CD4-positive, alpha-beta T cell treated with Interleukin-15 for 1 hour (primary cell): ENCODE measurements around the gene ROGDI.
"Not testable (repeated sequence)": the region's sequence is repeated elsewhere in the genome, so short reads cannot be mapped to it uniquely, and the experiment has no call there.

Source experiments
- DNase-seq: peaks from one replicate; pipeline ENCODE4 v3.0.0-alpha.2; 2020

Gene ROGDI

GRCh38 chr16:4790261-4790660, 12.2 kb downstream of the ROGDI start:
- DNase-seq = no peak

GRCh38 chr16:4788910-4789309, 13.5 kb downstream of the ROGDI start:
- DNase-seq = no peak

- no peak for DNase-seq
These were observed 13.9 kb downstream of the ROGDI start for GRCh38 chr16:4788489-4788889.

GRCh38 chr16:4787627-4788482, 14.6 kb downstream of the ROGDI start, which contains the start of gene SEPTIN12:
SEPTIN12 (minus strand) TSS chr16:4788345; CDS start chr16:4787645, 700 bp downstream.
- DNase-seq = no peak

- DNase-seq = no peak
These were observed 15.4 kb downstream of the ROGDI start for GRCh38 chr16:4787068-4787467.

- DNase-seq = no peak
These were observed 16.5 kb downstream of the ROGDI start for GRCh38 chr16:4785758-4786433.

- not testable (repeated sequence) for DNase-seq
These were observed 17.9 kb downstream of the ROGDI start for GRCh38 chr16:4784444-4784987.

- no peak for DNase-seq
These were observed 18.5 kb downstream of the ROGDI start for GRCh38 chr16:4783951-4784336.

GRCh38 chr16:4783251-4783950, 19.0 kb downstream of the ROGDI start:
- no peak for DNase-seq

- no peak for DNase-seq
These were observed 22.2 kb downstream of the ROGDI start for GRCh38 chr16:4780235-4780634.

- no peak for DNase-seq
These were observed 24.4 kb downstream of the ROGDI start for GRCh38 chr16:4778050-4778392.

GRCh38 chr16:4777339-4778049, 24.9 kb downstream of the ROGDI start:
- no peak for DNase-seq

GRCh38 chr16:4776141-4776705, 26.2 kb downstream of the ROGDI start:
- no peak for DNase-seq

- DNase-seq = no peak
These were observed 27.4 kb downstream of the ROGDI start for GRCh38 chr16:4775005-4775404.

GRCh38 chr16:4772351-4772750, 30.1 kb downstream of the ROGDI start:
- no peak for DNase-seq

- DNase-seq = no peak
These were observed 30.8 kb downstream of the ROGDI start for GRCh38 chr16:4771646-4772045.

- no peak for DNase-seq
These were observed 33.2 kb downstream of the ROGDI start for GRCh38 chr16:4769306-4769638.

- peak; percentile 86 for DNase-seq
These were observed 33.7 kb downstream of the ROGDI start for GRCh38 chr16:4768549-4769305.

- DNase-seq = no peak
These were observed 34.4 kb downstream of the ROGDI start for GRCh38 chr16:4767872-4768548.

- DNase-seq = peak; percentile 95
These were observed 35.4 kb downstream of the ROGDI start, which contains the start of gene ZNF500 for GRCh38 chr16:4766875-4767628. ZNF500 (minus strand) TSS chr16:4767162; CDS start chr16:4765978, 1,184 bp downstream.
